Panc1 (cell line): ENCODE results near the gene TFAM. TPM values are rescaled to one million over a fixed set of nuclear protein-coding genes. Genes with fewer than 3 reads are reported as not detected.

ENCODE experiments used
- ATAC-seq: fragments of 200-7000 bp; cut with Tn5 transposase; 2 replicates; pipeline ENCODE4 v1.9.1; 2020; ENCODE audit warnings: mild to moderate bottlenecking, moderate library complexity
- BruUV-seq: library from RNA; stranded (reverse); fragments of 400-500 nt; replicated peaks from 2 replicates; lab custom pipeline; 2021; lab: Mats Ljungman, UMichigan
- CTCF ChIA-PET: fragments of 300-600 bp; sonication (Branson Sonifier 250); formaldehyde crosslinking; loops from one replicate; lab custom pipeline; 2022; ENCODE audit warnings: antibody characterized with exemption; lab: Charles Lee
- POLR2A ChIA-PET: fragments of 300-600 bp; sonication (Branson Sonifier 250); formaldehyde crosslinking; loops from one replicate; lab custom pipeline; 2022; ENCODE audit warnings: antibody characterized with exemption; lab: Charles Lee
- DNase-seq: peaks from one replicate; pipeline ENCODE4 v3.0.0-alpha.2; 2010; ENCODE audit warnings: low read depth, low spot score
- H3K27ac ChIP-seq: 2 replicates; pipeline ENCODE4 v1.5.1; 2011; ENCODE audit warnings: mild to moderate bottlenecking, low read length, inconsistent platforms
- H3K27me3 ChIP-seq: fragments of 200-500 bp; sonication (Bioruptor generic); 2 replicates; pipeline ENCODE4 v1.6.0; 2014; ENCODE audit warnings: low read length, inconsistent platforms; ENCODE audit not compliant: control insufficient read depth, insufficient read depth
- H3K36me3 ChIP-seq: fragments of 200-500 bp; sonication (Bioruptor generic); 2 replicates; pipeline ENCODE4 v1.5.1; 2014; ENCODE audit warnings: inconsistent platforms, mild to moderate bottlenecking, low read length, moderate library complexity; ENCODE audit not compliant: control insufficient read depth, insufficient read depth
- H3K4me1 ChIP-seq: 2 replicates; pipeline ENCODE4 v1.5.1; 2011; ENCODE audit warnings: inconsistent platforms, mild to moderate bottlenecking, low read length, moderate library complexity; ENCODE audit not compliant: control insufficient read depth, insufficient read depth
- H3K4me3 ChIP-seq, 2 experiments: 2 replicates each; pipeline ENCODE4 v1.5.1; 2011 to 2012; ENCODE audit warnings: low read depth in 2 of 2, low read length in 2 of 2, mild to moderate bottlenecking in 2 of 2, inconsistent platforms in 1 of 2, moderate library complexity in 1 of 2
- H3K9me3 ChIP-seq: fragments of 200-500 bp; sonication (Bioruptor generic); 2 replicates; pipeline ENCODE4 v1.5.1; 2014; ENCODE audit warnings: low read depth, mild to moderate bottlenecking, inconsistent platforms, low read length, moderate library complexity; ENCODE audit not compliant: control insufficient read depth, insufficient read depth
- CTCF ChIP-seq: fragments of 450-650 bp; IDR thresholded peaks from 2 replicates; pipeline ENCODE4 v1.5.1; 2017; ENCODE audit warnings: mild to moderate bottlenecking
- POLR2AphosphoS5 ChIP-seq: IDR thresholded peaks from 2 replicates; pipeline ENCODE4 v1.6.1; 2012; ENCODE audit warnings: mild to moderate bottlenecking, low read depth, low read length, moderate library complexity
- SIN3A ChIP-seq: IDR thresholded peaks from 2 replicates; pipeline ENCODE4 v1.6.1; 2012; ENCODE audit warnings: low read depth, mild to moderate bottlenecking, low read length, moderate library complexity, borderline replicate concordance; ENCODE audit not compliant: insufficient read depth
- TCF7L2 ChIP-seq: IDR thresholded peaks from 2 replicates; pipeline ENCODE4 v1.6.1; 2011; ENCODE audit warnings: mild to moderate bottlenecking, low read depth, low read length, inconsistent platforms
- in situ Hi-C: cut with HindIII; loops from 2 replicates; pipeline ENCODE4 v1.10.0; 2016; ENCODE audit warnings: low sequenced_read_pairs, low pct_unique_long_range_greater_than_20kb
- intact Hi-C: fragments of 100-400 bp; cut with micrococcal nuclease; formaldehyde crosslinking; loops from one replicate; pipeline ENCODE4 v1.10.0; 2022; ENCODE audit not compliant: unreplicated experiment
- total RNA-seq: library from RNA; stranded (reverse); gene quantifications from one replicate; pipeline ENCODE4 v1.2.1, GENCODE V29; 2021; ENCODE audit not compliant: unreplicated experiment
- TF ChIP-seq, protein P1 (sequence below), 2 experiments: IDR thresholded peaks; 2 replicates each; pipeline ENCODE4 v1.6.1; 2011 to 2012; ENCODE audit warnings: low read depth in 2 of 2, control low read depth in 1 of 2, low read length in 1 of 2, mild to moderate bottlenecking in 1 of 2, moderate library complexity in 1 of 2; ENCODE audit not compliant: insufficient read depth in 1 of 2

Gene TFAM
- total RNA-seq, 1 experiment from 2014 or later = 78.2 TPM

DNA sequence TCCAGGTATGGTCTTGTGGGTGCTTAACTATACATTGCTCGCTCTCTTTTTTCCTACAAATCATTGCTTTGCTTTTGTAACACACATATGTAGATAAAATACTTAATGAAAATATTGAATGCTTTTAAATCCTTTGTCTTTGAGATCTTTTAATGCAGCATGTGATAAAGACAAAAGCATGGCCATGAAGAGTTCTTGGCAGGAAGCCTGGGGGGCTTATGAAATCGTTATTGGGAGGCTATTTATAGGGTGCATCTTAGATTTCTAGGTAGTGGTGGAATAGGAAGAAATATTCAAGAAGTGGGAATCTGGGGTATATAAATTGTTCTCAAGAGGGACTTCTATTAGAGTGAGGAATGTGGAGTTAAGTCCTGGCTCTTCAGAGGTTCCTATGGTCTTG is 28.5 kb upstream of the TFAM start:
- no peaks in the 10 kb centered on the region for H3K27me3 ChIP-seq
- H3K27ac ChIP-seq = no peak overlapping the region
- in situ Hi-C loops (no loop called here), intact Hi-C loops (no loop called here)
- ChIA-PET POLR2A (no interaction called here), CTCF (no interaction called here)
- peaks cover 8% of the 10 kb centered on the region; the same call in 1 of the 2 replicates for H3K4me1 ChIP-seq
- no peak for ATAC-seq
- no peak overlapping the region for H3K4me3 ChIP-seq
- H3K36me3 ChIP-seq = no peaks in the 10 kb centered on the region
- DNase-seq = no peak
- TF ChIP-seq, protein P1, sequence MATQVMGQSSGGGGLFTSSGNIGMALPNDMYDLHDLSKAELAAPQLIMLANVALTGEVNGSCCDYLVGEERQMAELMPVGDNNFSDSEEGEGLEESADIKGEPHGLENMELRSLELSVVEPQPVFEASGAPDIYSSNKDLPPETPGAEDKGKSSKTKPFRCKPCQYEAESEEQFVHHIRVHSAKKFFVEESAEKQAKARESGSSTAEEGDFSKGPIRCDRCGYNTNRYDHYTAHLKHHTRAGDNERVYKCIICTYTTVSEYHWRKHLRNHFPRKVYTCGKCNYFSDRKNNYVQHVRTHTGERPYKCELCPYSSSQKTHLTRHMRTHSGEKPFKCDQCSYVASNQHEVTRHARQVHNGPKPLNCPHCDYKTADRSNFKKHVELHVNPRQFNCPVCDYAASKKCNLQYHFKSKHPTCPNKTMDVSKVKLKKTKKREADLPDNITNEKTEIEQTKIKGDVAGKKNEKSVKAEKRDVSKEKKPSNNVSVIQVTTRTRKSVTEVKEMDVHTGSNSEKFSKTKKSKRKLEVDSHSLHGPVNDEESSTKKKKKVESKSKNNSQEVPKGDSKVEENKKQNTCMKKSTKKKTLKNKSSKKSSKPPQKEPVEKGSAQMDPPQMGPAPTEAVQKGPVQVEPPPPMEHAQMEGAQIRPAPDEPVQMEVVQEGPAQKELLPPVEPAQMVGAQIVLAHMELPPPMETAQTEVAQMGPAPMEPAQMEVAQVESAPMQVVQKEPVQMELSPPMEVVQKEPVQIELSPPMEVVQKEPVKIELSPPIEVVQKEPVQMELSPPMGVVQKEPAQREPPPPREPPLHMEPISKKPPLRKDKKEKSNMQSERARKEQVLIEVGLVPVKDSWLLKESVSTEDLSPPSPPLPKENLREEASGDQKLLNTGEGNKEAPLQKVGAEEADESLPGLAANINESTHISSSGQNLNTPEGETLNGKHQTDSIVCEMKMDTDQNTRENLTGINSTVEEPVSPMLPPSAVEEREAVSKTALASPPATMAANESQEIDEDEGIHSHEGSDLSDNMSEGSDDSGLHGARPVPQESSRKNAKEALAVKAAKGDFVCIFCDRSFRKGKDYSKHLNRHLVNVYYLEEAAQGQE (IDR thresholded peaks at IDR 0.05; ENCODE audit: insufficient read depth in 1 of 2, low read depth in 2 of 2, low read length in 1 of 2) = no peak
- TF ChIP-seq POLR2AphosphoS5 (no peak), SIN3A (no peak), TCF7L2 (no peak), CTCF (no peak)
- H3K9me3 ChIP-seq = no peaks in the 10 kb centered on the region
- no TSS peak for BruUV-seq

DNA sequence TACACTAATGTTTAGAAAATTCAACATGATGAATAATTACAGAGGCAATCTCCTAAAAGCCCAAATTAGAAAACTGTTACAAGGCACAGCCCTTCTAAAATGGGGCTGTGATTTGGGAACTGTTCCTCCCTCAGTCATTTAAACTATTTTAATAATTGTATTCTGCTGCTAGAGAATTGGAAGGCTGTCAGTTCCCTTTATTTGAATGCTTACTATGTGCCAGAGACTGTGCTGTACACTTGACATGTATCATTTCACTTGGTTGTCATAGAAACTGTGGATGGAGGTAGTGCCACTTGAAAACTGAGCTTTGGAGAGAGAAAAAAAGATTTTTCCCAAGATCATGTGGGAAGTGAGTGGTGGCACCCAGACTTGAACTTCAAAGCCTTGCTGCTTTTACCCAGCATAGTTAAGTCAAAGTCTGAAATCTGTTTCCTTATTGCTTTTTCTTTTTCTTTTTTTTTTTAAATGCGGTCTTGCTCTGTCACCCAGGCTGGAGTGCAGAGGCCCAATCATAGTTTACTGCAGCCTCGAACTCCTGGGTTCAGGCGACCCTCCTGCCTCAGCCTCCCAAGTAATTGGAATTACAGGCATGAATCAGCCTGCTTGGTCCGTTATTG is 26.8 kb upstream of the TFAM start:
- H3K27ac ChIP-seq = no peak overlapping the region
- in situ Hi-C loops = no loop called here
- ChIA-PET POLR2A (no interaction called here), CTCF (interaction anchor here (0.7 kb wide), 1 partner anchor 68 kb away, joined by 5 read pairs; no protein-coding TSS in a partner anchor)
- no peak overlapping the region for H3K4me3 ChIP-seq
- H3K36me3 ChIP-seq = no peaks in the 10 kb centered on the region
- TF ChIP-seq CTCF = no peak
- TF ChIP-seq, protein P1 (IDR thresholded peaks at IDR 0.05; ENCODE audit: insufficient read depth in 1 of 2, low read depth in 2 of 2, low read length in 1 of 2) = no peak
- no peaks in the 10 kb centered on the region for H3K27me3 ChIP-seq
- no peaks in the 10 kb centered on the region for H3K9me3 ChIP-seq
- no TSS peak for BruUV-seq
- H3K4me1 ChIP-seq = peaks cover under 1% of the 10 kb centered on the region; the same call in 1 of the 2 replicates
- intact Hi-C loops = no loop called here
- no peak for DNase-seq
- no peak for ATAC-seq
